Fibroblast of peridontal ligament (primary cell): ENCODE measurements around the gene PPP4R3C.
"Not testable (repeated sequence)": the region's sequence is repeated elsewhere in the genome, so short reads cannot be mapped to it uniquely, and the experiment has no call there.

Experiments
- DNase-seq: peaks from one replicate; pipeline ENCODE4 v3.0.0-alpha.2; 2010; ENCODE audit errors: extremely low read depth

The PPP4R3C gene

DNA sequence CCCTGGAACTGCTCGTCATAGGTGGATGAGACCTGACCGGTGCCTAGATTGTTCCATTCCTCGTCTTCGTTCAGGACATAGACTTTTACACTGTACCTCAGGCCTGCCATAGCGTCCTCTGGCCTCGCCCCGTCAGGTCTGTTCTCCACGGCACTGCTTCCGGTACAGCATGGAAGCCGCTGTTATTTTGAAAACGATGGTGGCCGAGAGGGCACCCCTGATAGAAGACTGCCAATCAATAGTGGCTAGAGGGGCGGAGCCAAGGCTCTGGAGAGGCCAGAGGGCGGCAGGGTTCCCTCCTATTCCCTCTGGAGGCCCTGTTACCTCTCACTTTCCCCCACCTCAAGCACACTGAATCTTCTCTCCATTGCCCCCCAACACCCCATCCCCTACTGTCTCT, at the start of gene PPP4R3C:
PPP4R3C (minus strand) TSS at position 155 of the 400 bp plus-strand sequence; CDS start at position 110, 45 bp downstream.
- DNase-seq, result no peak

DNA sequence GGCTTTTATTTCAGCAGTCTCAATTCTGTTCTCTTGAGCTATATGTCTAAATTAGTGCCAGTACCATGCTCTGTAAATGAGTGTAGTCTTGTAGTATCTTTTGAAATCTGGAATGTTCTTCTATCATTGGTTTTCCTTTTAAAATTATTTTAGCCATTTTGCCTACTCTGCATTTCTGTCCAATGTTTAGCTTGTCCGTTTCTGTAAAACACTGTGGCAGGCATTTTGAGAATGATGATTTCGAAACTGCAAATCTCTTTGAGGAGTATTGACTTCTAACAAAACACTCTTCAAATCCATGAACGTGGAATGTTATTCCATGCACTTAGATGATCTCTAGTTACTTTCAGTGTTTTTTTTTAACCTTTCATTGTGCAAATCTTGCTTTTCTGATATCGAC, 28.3 kb upstream of the PPP4R3C start:
- no peak for DNase-seq

DNA sequence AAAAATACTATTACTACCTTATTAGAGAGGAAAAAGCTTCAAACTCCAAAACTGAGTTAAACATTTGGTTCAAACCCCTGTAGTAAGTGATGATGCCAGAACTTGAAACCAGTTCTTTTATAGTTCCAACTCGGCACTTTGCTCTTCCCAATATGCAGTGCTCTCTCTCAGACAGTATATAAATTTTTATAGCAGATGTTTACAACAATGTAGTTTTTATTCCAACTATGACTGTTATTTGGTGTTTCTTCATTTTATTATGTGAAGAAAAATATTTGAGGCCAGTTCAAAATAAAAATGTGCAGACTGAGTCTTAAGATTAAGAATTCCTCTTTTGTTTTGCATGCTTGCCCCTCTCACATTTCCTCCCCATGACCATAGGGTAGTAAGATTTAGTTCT, 2.9 kb upstream of the PPP4R3C start:
- no peak for DNase-seq

DNA sequence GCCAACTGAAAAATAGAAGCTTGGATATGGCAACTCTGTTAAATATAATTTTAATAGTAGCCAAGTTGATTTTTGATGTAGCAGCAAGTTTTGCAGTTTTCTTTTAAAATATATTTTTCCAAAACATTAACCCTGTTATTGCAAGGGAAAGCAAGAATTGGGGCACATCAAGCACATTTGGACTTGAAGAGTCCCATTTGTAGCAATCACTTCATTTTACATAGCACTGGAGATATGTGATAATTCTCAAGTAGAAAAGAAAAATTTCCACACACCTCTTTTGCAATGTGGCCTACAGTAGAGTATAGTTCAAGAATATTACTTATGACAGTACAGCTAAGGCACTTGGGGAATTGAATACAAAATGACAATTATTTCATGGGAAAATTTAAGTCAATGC, 1.9 kb upstream of the PPP4R3C start:
- DNase-seq, result no peak

DNA sequence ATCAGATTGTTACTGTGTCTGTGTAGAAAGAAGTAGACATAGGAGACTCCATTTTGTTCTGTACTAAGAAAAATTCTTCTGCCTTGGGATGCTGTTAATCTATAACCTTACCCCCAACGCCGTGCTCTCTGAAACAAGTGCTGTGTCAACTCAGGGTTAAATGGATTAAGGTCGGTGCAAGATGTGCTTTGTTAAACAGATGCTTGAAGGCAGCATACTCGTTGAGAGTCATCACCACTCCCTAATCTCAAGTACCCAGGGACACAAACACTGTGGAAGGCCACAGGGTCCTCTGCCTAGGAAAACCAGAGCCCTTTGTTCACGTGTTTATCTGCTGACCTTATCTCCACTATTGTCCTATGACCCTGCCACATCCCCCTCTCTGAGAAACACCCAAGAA, 4.0 kb downstream of the PPP4R3C start:
- DNase-seq, result not testable (repeated sequence)

DNA sequence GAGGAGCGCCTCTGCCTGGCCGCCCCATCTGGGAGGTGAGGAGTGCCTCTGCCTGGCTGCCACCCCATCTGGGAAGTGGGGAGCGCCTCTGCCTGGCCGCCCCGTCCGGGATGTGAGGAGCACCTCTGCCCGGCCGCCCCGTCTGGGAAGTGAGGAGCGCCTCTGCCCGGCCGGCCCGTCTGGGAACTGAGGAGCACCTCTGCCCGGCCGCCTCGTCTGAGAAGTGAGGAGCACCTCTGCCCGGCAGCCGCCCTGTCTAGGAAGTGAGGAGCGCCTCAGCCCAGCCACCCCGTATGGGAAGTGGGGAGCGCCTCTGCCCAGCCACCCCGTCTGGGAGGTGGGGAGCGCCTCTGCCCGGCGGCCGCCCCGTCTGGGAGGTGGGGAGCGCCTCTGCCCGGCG, 4.6 kb downstream of the PPP4R3C start:
- not testable (repeated sequence) for DNase-seq

DNA sequence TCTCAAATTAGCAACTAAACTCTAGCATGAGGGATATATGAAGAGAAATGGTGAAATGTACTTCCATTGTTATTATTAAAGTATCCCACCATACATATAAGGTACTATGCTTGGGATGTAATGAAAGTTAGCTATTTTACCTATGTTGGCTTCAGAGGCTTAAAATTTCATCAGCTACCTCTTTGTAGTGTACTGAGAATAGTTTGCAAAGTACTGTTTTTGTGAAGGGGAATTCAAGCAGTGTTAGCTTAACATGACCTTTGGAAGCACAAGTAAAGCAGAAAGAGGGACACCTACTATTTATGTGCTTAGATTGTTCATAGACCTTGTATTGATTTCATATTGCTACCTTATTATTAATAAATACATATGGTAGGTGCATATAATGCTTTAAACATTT, 11.8 kb downstream of the PPP4R3C start:
- no peak for DNase-seq

DNA sequence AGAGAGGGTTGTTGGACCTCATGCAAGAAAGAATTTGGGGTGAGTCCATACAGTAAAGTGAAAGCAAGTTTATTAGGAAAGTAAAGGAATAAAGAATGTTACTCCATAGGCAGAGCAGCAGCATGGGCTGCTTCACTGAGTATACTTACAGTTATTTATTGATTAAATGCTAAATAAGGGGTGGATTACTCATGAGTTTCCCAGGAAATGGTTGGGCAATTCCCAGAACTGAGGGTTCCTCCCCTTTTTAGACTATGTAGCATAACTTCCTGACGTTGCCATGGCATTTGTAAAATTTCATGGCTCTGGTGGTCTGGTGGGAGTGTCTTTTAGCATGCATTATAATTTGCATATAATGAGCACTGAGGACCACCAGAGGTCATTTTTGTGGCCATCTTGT, 16.7 kb downstream of the PPP4R3C start:
- DNase-seq, result no peak

DNA sequence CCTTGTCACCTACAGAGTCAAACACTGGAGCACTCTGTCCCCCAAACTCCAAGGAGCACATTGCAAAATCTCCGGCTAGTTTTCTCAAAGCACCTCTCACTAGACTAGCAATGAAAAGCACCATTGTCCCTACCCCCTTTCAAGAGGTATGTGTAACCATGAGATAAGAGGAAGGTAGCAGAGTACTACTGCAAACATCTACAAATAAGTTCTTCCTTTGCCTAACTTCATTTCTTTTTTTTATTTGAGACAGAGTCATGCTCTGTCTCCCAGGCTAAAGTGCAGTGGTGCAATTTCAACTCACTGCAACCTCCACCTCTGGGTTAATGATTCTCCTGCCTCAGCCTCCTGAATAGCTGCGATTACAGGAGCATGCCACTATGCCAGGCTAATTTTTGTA, 17.7 kb downstream of the PPP4R3C start:
- no peak for DNase-seq

DNA sequence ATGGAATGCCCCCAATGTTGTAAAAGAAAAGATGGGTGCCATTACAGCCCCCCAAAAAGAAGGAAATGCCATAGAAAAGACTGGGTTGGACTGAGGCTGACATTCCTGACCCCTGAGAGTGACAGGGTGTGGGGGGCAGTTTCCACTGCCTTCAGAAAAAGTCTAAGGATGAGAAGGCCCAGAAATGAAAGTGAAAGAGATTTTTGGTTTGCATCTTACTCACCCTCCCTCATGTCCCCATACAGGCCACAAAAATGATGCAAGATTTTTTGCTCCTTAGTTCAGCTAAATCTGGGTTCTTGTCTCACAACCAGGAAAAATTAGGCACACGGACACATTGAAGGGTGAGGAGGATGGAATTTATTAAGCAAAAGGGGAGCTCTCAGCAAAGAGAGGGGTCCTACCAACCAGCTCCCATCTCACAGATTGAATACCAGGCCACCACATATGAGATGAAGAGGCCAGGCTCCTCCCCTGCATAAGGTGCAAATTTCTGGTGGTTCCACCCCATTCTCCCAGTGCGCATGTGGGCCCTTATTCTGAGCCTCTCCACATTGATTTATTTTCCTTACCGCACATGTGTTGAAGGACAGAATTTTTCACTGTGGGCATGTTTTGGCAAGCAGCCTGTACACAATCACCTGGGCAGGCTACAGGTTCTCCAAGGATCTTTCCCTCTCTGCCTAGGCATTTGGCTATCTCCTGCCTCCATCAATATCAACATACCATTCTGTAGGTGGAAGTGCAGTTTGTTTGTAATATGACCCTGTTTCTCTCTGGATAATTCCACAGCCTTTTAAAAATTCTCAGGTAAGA, 18.8 kb downstream of the PPP4R3C start:
- DNase-seq, result no peak

DNA sequence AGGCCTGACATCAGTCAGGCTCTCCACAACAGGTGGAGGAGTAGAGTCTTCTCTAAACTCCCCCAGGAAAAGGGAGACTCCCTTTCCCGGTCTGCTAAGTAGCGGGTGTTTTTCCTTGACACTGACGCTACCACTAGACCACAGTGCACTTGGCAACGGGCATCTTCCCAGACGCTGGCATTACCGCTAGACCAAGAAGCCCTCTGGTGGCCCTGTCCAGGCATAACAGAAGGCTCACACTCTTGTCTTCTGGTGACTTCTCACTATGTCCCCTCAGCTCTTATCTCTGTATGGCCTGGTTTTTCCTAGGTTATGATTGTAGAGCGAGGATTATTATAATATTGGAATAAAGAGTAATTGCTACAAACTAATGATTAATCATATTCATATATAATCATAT, 20.7 kb downstream of the PPP4R3C start:
- DNase-seq, result not testable (repeated sequence)

DNA sequence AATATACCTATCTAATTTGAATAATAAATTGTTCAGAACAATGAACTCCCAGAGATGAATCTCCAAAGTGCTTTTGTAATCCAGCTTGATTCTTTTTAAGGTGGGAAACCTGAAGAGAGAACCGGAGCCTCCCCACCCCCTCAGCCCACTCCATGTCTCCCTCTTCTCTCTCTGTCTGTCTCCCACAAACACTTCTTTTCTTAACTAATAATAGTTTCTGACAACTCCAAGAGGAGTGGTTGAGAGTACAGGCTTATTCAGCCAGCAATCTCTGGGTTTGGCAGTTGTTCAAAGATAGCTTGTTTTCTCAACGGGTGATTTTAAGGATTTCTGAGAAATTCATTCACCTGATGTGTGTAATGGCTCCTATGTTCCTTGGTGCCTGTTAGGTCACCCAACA, 23.4 kb downstream of the PPP4R3C start:
- no peak for DNase-seq

DNA sequence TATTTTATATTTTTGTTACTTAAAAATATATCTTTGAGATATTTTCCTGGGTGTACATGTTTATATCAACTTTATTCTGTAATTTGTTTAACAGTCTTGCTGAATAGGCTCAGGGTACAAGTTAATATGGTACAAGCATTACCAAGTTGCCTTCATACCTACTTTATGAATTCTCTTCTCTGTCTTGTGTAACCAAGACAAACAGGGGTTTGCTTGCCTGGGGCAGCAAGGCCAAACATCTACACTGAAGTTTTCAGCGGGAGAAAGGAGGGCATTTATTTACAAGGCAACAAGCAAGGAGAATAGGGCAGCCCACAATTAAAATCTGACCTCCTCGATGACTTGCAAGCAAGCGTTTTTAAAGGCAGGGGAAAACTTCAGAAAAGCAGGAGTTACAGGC, 24.2 kb downstream of the PPP4R3C start:
- DNase-seq, result no peak

DNA sequence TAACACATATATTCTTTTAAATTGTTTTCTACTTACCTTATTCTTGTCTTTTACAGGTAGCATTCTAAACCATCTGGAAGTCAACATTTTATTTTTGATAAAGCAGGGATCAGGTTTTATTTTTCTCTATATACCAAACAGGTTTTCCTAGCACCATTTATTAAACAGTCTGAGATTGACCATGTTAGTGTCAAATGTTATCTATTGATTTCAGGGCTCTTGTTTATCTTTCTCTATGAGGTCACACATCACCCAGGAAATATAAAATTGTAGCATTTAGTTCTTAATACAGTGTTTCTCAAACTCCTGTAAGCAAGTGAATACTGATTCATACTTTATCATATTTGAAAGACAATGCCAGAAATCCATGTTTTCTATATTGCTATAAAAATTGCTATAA, 28.1 kb downstream of the PPP4R3C start:
- no peak for DNase-seq
